ENCODE results near the gene NRAS.
A peak's percentile ranks its signal among the peaks of the same experiment; 100 is the strongest.
"Not testable (repeated sequence)": the region's sequence is repeated elsewhere in the genome, so short reads cannot be mapped to it uniquely, and the experiment has no call there.

Gene NRAS

DNA sequence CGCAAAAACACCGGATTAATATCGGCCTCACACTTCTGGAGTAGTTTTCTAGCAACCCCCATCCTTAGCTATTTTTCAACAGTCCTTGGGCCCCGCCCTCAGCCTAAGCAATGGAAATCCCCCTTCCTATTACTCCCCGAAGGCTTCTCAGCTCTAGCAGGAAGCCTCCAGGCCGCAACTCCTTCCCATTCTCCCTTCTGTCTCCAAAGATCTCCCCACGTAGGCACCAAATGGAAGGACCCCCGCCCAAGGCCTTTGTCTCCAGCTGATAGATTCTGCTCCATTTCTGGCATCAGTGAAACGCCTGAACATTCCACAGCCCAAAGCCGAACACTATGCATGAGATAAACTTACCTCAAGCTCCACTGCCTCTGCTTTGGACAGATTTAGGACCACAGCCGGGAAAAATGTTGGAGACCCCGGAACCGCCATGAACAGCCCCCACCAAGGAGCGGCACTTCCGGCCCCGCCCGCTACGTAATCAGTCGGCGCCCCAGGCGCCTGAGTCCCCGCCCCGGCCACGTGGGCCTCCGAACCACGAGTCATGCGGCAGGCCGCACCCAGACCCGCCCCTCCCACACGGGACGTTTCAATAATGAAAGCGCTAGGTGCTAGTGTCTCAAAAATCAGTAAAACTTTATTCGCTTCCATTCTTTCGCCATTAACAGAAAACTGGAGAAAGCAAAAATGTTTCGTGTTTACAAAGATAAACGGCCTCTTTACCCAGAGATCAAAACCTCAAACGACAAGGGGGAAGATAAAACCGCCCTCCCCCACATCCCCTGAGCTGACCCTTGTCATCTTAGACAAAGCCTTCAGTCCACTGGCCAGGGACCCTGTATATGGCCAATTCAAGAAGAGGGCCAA, at the start of gene NRAS:
NRAS (minus strand) TSS at position 468 of the 867 bp plus-strand sequence. CDS start 611 bp downstream, outside the sequence.
- peak; percentile 87 for DNase-seq

DNA sequence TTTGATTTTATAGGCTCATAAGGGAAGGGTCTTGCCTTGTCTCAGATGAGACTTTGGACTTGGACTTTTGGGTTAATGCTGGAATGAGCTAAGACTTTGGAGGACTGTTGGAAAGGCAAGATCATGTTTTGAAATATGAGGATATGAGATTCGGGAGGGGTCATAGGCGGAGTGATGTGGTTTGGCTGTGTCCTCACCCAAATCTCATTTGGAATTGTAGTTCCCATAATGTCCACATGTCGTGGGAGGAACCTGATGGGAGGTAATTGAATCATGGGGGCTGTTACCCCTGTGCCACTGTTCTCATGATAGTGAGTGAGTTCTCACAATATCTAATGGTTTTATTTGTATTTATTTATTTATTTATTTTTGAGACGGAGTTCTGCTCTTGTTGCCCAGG, 48.1 kb upstream of the NRAS start:
- no peak for DNase-seq

DNA sequence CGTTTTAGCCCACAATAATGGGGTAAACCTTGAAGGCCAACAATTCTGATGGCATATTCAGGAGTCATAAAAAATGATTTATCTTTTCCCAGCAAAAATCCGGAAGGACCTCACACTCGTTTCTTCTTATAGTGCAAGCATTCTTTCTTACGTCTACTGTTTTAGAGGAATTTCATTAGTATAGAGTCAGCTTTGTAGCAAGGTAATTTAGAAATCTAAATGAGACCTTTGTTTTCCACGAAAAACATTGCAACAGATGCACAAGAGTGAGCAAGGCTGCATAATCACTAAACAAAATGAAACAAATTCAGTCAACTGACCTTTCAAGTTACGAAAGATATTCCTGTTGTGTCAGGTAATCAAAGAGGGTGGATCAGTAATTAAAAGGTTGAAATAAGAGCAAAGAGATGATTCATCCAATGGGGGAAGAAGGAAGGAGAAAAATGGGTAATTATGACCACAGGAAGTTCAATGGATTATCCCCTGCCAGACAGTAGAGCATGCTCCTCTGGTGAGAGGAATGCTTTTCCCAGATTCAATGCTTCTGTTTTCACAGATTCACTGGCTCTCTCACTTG, 41.8 kb upstream of the NRAS start:
- peak; percentile 51 for DNase-seq

DNA sequence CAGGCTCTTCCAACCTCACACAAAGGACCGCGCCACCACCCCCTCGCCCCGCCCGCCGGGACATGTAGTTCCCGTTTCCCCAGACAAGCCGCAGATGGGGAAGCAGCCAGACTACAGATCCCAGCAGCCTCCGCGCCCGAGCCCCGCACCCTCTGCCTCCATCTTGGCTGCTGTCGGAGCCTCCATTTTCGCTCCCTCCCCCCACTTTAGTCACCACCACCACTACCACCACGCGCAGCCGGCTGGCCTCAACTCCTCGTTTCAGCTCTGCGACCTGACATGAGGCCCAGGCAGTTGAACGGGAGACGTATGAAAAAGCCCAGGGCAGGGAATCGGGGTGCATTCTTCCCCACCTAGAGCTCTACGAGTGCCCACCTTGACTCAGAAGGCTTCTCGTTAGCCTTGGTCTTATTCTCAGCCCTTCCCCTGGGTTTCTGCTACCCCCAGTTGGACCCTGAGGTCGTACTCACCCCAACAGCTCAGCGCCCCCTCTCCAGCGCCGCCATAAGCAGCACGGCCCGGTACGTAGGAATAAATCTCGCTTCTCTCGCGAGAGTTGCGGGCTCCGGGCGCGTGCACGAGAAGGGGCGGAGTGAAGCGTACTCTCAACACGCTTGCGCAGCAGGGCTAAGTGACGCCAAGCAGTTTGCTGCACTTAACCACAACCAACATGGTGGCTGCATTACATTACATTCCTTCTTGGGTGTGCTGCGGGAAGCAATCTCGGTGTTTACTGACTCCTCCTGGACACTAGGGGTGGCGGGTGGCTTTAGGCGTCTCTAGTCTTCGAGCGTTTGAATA, 41.1 kb upstream of the NRAS start, which contains the start of gene CSDE1:
CSDE1 (minus strand) TSS at position 530 of the 801 bp plus-strand sequence. CDS start 18,094 bp downstream, outside the sequence.
- peak; percentile 99 for DNase-seq

DNA sequence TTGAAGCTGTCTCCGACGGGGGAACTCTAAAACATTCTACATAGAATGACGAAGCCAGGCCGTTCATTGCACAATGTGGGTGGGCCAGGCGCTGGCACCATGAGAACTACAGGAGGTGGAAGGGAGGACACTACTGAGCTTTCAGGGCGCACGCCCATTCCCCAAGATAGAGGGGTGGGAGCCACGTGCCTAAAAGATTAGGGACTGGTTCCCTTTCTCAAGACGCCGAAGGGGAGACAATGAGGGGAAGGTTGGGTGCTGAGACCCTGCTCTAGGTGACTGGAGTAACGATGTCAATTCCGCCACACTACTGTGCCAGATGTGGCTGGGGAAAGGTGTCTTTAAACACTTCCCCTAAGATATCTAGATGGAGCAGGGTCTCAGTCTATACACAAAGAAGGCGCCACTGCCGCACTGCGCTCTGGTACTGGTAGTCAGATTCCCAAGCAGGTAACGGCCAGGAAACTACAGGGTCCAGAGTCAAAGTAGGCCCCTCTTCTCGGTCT, 40.4 kb upstream of the NRAS start:
- no peak for DNase-seq

DNA sequence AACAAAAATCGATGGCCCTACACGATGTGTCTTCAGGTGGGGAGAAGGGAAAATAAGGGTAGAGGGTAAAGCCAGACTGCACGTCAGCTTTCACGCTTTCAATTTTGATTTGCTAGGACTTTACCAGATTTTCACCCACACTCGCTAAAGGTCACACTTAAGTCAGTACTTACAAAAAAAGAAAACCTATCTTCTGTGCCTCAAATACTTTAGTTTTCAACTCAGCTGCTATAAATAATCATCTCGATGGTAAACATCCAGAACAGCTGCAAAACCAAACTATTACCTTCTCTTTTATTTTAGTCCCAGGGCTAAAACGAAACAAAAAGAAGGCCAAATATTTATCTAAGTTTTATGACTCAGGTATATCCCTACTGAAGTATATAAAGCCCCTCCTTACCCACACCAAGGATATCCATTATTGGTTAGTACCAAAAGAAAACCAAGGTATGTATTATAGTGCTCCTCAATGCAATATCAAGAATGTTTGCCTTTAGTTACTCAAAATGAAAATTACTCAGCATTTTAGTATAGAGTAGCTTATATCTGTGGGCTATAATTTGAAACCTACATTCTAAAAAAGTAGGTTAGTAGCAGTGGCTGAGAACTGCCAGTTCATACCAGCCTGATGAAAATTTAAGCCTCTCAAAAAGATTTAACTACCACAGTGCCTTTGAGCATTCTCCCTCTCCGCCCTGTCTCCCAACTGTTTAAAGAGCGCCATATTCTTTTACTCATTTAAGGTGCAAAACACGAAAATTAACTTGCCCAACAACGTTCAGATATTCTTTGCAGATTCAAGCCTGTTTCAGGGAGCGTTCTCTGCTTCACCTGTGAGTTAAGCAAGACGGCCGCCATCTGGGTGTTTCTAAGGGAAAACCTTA, 39.7 kb upstream of the NRAS start:
- DNase-seq: no peak

DNA sequence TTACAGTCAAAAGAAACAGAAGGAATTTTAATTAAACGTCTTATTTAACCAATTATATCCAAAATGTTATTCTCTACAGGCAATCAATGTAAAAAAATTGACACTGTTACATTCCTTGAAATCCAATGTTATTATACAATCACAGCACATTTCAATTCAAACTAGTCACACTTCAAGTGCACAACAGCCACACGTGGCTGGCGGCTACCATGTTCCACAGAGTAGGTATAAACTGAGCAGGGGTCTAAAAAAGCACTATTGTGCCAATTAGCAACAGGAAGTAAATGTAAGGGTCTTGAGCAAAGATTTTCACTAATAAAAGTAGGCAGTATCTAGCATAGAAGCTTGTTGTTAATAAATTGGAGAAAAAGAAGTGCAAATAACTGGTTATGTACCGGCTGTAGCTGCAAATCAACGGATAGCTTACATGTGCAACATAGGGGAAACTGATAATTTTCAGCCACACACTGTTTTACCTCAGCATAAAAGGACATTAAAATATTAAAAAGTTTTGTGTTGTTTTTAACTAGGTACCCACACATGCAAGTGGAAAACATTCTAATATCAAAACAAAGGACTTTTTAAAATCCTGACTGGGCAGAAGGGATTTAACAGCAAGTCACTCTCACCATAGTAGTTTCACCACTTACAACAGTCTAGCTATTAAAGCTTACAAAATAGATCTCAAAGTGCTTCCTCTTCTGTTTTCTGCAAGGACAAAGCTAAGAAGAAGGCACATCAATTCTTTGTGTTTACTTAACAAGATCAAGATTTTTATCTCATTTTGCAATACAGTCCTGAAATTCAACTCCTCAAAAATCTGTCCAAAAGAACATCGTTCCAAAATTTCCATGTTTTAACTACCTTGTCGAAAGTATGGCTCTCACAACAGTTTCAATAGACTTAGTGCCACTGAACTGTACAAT, 38.7 kb upstream of the NRAS start:
- DNase-seq: no peak

DNA sequence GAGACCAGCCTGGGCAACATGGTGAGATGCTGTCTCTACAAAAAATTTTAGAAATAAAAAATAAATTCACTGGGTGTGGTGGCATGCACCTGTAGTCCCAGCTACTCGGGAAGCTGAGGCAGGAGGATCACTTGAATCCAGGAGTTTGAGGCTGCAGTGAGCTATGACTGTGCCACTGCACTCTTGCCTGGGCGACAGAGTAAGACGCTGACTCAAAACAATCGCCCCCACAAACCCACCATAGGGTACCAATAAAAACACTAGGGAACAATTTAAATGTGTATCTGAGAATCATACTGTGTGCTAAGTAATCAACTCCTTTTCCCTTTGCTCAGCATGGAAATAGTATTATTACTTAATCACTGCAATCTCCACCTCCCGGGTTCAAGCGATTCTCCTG, 37.1 kb upstream of the NRAS start:
- not testable (repeated sequence) for DNase-seq

DNA sequence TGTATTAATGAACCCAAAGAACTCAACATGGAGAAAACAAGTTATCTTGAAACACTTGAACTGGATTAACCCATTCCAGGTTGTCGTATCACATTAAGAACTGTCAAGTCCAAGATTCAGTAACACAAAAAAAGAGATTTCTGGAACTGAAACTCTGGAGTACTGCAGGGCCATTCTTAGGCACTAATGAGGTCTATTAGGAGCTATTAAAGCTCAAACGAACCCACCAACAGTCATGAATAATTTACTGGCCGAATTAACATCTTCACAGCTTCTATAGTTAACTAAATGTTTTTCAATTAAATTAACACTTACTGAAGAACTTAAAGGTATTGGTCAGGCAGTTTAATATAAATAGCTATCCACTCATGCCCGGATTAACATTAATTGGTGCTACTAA, 36.6 kb upstream of the NRAS start:
- no peak for DNase-seq

DNA sequence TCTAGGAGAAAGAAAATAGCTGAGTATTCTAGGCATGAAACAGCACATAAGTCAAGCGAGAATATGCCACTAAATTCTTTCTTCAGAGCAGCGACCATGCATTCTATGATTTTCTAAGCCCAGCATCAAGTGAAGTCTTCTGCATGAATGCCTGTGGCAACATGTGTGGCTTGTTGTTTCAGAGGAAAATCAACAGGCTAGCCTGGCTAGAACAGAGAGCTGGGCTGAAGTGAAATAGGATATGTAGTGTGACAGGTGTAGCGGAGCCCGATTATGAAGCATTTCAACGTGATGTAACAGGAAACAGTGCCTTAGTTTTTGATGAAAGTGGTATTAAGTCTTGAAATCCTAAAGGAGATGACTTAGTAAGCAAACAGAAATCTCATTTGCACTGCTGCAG, 34.2 kb upstream of the NRAS start:
- peak; percentile 7 for DNase-seq

DNA sequence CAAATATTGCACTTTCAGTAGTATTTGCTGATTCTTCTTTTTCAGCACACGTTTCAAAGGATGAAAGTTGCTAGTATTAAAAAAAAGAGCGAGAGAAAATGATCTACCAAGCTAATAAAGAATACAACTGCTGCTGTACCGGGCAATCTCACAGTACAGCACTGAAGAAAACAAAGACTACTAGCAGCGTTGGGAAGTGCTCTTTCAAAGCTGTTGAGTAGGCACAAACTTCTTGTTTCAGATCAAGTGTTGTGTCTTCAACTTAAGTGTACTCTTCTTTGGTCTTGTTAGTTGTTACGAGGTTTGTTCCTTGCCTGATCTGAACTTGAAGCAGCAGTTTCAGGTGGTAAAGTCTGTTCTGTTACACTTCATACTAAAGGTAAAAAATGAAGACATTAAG, 33.3 kb upstream of the NRAS start:
- DNase-seq: no peak

DNA sequence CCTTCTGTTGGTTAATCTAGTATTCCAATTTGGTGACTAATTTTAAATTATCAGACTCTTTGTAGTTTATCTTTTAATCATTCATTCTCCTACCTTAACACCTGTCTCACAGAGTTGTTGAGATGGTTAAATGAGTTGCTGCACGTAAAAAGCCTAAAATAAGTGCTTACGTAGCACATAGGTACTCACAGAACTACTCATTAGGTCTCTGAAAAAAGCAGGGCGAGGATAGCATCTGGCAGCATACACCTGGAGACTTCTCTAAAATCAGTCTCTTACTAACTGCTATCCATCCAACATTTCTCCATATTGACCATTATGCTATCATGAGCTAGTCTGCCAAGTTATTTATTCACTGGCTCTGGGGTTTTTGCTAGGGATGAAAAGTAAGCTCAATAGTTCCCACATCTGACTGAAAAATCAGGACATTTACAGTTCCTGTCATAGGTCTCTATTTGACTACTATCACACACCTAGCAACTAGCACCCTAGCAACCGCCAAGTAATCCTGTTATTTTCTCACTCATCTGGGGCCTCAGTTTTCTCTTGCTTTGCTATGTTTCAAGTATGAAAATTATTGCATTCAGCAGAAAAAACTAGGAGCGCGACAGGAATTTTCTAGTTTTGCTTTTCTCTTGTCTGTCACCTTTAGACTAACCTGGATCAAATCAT, 30.0 kb upstream of the NRAS start:
- DNase-seq: no peak

DNA sequence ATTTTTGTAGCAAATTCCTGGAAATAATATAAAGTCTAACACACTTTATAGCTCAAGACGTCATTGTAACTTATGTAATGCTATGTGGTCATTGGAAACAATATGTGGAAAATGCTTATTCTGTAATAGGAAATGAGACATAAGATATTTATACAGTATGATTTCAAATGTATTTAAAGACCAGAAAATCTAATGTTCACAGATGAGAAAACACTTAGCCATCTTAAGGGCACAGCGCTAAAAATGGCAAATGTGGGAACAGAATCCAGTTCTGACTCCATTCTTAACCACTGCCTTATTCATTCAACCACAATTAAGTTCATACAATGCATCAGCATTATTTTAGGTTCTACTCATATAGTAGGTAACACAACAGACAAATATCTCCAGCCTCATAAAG, 28.7 kb upstream of the NRAS start:
- no peak for DNase-seq

DNA sequence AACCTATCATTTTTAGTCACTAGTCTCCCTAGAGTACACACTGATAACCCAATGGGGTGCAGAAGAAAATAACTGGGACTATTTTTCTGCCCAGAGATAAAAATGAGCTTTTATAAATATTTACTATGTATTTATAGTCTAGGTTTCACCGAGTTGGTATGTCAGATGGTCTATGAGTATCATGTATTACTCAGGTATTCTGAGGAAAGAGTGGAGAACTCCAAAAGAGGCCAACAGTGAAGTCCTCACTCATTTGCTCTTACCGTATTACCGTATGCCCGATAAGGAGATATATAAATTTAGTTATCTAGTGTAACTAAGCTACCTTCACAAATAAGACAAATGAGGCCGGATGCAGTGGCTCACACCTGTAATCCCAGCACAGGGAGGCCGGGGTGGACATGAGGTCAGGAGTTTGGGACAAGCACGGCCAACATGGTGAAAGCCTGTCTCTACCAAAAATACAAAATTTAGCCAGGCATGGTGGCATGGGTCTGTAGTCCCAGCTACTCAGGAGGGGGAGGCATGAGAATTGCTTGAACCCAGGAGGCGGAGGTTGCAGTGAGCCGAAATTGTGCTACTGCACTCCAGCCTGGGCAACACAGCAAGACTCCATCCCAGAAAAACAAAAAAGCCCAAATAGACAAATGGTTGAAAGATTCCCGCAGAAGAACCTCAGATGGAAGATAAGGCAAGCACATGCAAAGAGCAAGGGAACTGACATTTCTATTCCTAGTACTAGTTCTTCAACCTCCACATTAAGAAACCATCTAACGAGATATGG, 25.6 kb upstream of the NRAS start:
- no peak for DNase-seq

DNA sequence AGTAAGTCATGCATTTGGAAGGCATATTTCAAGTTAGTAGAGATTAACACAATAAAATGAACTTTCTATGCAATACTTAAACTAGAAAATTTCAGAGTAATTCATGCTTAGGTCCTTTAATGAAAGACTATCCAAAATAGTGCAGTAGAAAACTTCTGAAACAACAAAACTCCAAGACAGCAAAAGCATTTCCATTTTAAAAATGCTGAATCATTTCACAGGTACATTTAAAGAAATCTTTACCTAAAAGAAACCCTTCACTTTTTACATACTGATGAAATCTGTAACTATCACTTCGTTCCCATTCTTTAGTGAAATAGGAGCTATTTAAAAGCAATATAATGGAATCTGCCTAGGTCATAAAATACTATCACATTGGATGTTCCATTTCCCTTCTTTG, 23.8 kb upstream of the NRAS start:
- no peak for DNase-seq

DNA sequence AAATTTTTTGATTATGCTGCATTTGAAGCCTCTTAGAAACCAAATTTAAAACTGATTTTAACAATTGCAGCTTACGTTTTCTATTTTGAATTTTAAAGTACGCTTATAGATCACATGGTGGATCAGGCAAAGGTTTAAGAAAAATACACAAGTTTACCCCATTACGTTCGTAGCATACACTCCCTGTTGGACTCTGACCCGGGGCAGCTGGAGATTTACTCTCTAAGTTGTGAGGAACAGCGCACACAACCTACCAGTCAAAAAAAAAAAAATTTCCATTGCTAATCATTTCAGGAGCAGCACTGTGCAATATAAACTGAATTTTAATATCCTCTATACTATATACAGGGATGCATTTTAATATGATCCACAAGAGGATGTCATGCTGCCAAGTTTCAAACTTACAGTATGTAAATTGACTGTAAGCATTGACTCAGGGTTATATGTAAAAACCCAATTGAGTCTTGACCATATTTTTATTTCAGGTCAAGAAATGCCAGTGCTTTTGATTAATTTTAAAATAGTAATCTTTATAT, 20.8 kb upstream of the NRAS start:
- no peak for DNase-seq

DNA sequence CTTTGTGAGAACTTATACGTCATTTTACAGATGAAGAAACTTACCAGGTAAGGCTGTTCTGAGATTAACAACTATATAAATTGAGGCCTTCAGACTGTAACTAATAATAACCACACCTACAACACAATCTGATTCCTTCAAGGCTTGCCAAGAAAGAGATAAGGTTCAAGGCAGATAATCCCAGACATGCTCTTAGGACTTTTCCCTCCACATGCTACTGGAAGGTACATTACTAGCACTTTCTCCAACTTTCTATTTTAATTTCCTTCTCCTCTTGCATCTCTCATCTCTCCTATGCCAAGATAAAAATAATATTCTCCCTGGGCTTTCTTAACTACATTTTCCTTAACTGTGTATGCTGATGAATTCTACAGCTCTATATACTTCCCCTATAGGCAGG, 18.9 kb upstream of the NRAS start:
- DNase-seq: no peak

DNA sequence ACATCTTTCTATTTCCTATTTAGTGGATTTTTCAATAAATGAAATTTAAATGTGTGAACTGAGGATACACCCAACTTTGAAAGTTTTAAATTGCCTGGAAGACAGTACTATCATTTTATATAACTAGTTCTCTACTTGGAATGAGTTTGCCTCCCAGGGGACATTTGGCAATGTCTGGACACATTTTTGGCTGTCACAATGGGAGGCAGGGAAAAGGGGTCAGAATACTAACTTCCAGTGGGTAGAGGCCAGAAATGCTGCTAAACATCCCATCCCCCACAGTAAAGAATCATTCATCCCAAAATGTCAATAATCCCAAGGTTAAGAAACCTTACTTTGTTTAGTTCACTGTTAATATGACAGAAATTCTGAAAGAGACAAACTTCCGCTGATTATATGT, 13.2 kb upstream of the NRAS start:
- no peak for DNase-seq

DNA sequence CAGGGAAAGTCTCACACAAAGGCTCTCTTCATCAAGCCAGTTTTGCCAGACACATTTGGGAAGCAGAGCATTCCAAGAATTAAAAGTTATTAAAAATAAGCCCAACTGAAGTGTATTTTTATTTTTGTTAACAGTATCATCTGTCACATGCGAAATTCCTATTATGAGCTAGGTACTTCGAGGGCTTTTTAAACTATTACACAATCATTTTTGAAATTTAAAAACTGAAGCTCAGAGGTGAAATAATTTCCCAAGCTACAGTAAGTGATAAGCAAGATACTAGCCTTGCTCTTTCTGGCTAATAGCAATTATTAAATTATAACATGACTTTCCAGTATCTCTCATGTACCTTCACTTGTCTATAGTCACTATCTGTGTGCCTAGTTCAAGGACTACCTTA, 12.0 kb upstream of the NRAS start:
- no peak for DNase-seq

DNA sequence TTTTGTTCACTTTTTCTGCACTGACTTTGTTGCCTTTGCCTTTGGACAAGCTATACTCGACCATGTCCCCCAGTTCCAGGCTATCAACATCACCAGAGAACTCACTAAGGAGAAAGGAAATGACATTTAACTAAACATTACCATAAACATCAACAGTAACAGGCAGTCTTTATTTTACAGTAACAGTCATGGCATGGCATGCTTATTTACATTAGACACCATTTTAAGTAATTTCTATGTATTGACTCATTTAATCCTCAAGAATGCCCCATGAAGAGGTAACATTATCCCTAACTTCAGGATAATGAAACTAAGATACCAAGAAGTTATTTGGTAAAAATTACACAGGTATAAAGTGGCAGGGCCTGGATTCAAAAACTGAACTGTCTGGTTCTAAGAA, 8.7 kb upstream of the NRAS start:
- DNase-seq: no peak
